Fibroblast of skin of left biceps (primary cell): ENCODE data around the gene NKPD1.
"Not testable (repeated sequence)": the region's sequence is repeated elsewhere in the genome, so short reads cannot be mapped to it uniquely, and the experiment has no call there.

Source experiments
- DNase-seq, 2 experiments: peaks; one replicate each; pipeline ENCODE4 v3.0.0-alpha.2; 2013; ENCODE audit warnings: low read depth in 2 of 2

NKPD1 gene

GRCh38 chr19:45139286-45140143, 21.3 kb downstream of the NKPD1 start:
- DNase-seq: no peak

- DNase-seq: no peak
These were observed 22.5 kb downstream of the NKPD1 start for GRCh38 chr19:45138303-45138751.

GRCh38 chr19:45137179-45137761, 23.5 kb downstream of the NKPD1 start:
- no peak for DNase-seq

- no peak for DNase-seq
These were observed 24.1 kb downstream of the NKPD1 start for GRCh38 chr19:45136507-45137178.

- no peak for DNase-seq
These were observed 25.5 kb downstream of the NKPD1 start for GRCh38 chr19:45135176-45135885.

GRCh38 chr19:45133661-45134060, 27.1 kb downstream of the NKPD1 start:
- DNase-seq: no peak

GRCh38 chr19:45130888-45131615, 29.7 kb downstream of the NKPD1 start:
- no peak for DNase-seq

- no peak for DNase-seq
These were observed 30.5 kb downstream of the NKPD1 start for GRCh38 chr19:45130236-45130635.

GRCh38 chr19:45128806-45129205, 32.0 kb downstream of the NKPD1 start:
- no peak for DNase-seq

- no peak for DNase-seq
These were observed 32.6 kb downstream of the NKPD1 start for GRCh38 chr19:45128146-45128545.

GRCh38 chr19:45126654-45127053, 34.1 kb downstream of the NKPD1 start:
- no peak for DNase-seq

GRCh38 chr19:45125975-45126493, 34.7 kb downstream of the NKPD1 start:
- DNase-seq: no peak

- no peak for DNase-seq
These were observed 35.4 kb downstream of the NKPD1 start for GRCh38 chr19:45125360-45125759.

GRCh38 chr19:45124021-45124420, 36.8 kb downstream of the NKPD1 start:
- no peak for DNase-seq

- DNase-seq: no peak
These were observed 37.3 kb downstream of the NKPD1 start for GRCh38 chr19:45123440-45123850.

GRCh38 chr19:45122832-45123231, 38.0 kb downstream of the NKPD1 start:
- no peak for DNase-seq

GRCh38 chr19:45121827-45122345, 38.9 kb downstream of the NKPD1 start:
- DNase-seq: no peak

GRCh38 chr19:45119582-45119981, 41.2 kb downstream of the NKPD1 start:
- DNase-seq: no peak

GRCh38 chr19:45118591-45119355, 42.0 kb downstream of the NKPD1 start:
- DNase-seq: not testable (repeated sequence)

GRCh38 chr19:45118106-45118505, 42.7 kb downstream of the NKPD1 start:
- DNase-seq: no peak
